GM10266 (cell line): ENCODE results near the gene ZNF74.

Source experiments
- DNase-seq: peaks from one replicate; pipeline ENCODE4 v3.0.0; 2012; ENCODE audit errors: extremely low spot score
- CTCF ChIP-seq: IDR thresholded peaks from 2 replicates; pipeline ENCODE4 v1.5.1; 2012; ENCODE audit warnings: mild to moderate bottlenecking, low read depth; ENCODE audit not compliant: control insufficient read depth, insufficient read depth; ENCODE audit errors: missing control alignments

Gene ZNF74

GRCh38 chr22:20392983-20393704, 807 bp upstream of the ZNF74 start:
- DNase-seq = peak; percentile 12
- no peak for TF ChIP-seq CTCF

GRCh38 chr22:20395181-20395906, 1.4 kb downstream of the ZNF74 start:
- no peak for TF ChIP-seq CTCF
- DNase-seq = no peak

GRCh38 chr22:20395907-20396287, 1.9 kb downstream of the ZNF74 start:
- no peak for DNase-seq

GRCh38 chr22:20396639-20397038, 2.7 kb downstream of the ZNF74 start:
- no peak for TF ChIP-seq CTCF
- peak; percentile 15 for DNase-seq

More at GRCh38 chr22:20395907-20396287, 1.9 kb downstream of the ZNF74 start:
- TF ChIP-seq CTCF = no peak

- no peak for DNase-seq
- TF ChIP-seq CTCF = no peak
These were observed 3.5 kb downstream of the ZNF74 start for GRCh38 chr22:20397498-20397897.

- no peak for DNase-seq
- no peak for TF ChIP-seq CTCF
These were observed 4.5 kb downstream of the ZNF74 start for GRCh38 chr22:20398420-20398819.

- TF ChIP-seq CTCF = no peak
- DNase-seq = no peak
These were observed 6.1 kb downstream of the ZNF74 start for GRCh38 chr22:20399866-20400605.
